Sciatic nerve (tissue), 2 donors: Measurements from ENCODE around the gene SIRT4. TPM values are rescaled to one million over a fixed set of nuclear protein-coding genes. Genes with fewer than 3 reads are reported as not detected.
"Not testable (repeated sequence)": the region's sequence is repeated elsewhere in the genome, so short reads cannot be mapped to it uniquely, and the experiment has no call there.

Experiments used
- ATAC-seq: fragments of 200-7000 bp; cut with Tn5 transposase; one replicate; pipeline ENCODE4 v1.9.1; 2020; ENCODE audit warnings: mild to moderate bottlenecking, moderate library complexity
- DNase-seq: peaks from one replicate; pipeline ENCODE4 v3.0.0-alpha.2; 2020; ENCODE audit warnings: low spot score
- intact Hi-C: fragments of 100-400 bp; cut with DNase I; formaldehyde crosslinking; loops from one replicate; pipeline ENCODE4 v1.14.2; 2022
- total RNA-seq: library from RNA; stranded (reverse); fragmentation: NEBNext Ultra II Directional; extraction: Animal tissue kit (Norgen Biotek cat#: 25700); gene quantifications from one replicate; pipeline ENCODE4 v1.2.1, GENCODE V29; 2021
- donor health status: DM: no; HTN: no; CAD: no.
- donor health status: DM: no; HTN: no; CAD: no.

SIRT4 gene
- total RNA-seq, 1 donor from 2014 or later, result 0.76 TPM

- intact Hi-C loops, result no loop called here
- DNase-seq (no peak), ATAC-seq (no peak)
Observed at GRCh38 chr12:120328228-120328627, 26.1 kb downstream of the SIRT4 start.

DNA sequence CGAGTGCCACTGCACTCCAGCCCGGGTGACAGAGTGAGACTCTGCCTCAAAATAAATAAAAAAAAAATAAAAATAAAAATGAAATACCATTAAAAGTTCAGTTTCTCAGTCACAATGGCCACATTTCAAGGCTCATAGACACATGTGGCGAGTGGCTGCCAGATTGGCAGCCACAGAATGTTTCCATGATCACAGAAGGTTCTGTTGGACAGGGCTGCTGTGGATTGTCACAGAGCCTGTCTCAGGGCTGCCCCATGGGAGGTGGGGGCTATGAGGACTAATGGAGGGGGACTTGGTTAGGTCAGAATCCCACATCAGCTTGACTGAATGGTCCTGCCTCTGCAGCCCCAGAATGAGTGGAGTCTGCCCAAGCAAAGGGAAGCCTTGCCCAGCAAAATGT lies 29.3 kb downstream of the SIRT4 start:
- DNase-seq (no peak), ATAC-seq (no peak)
- intact Hi-C loops, result no loop called here

GRCh38 chr12:120332041-120332440 lies 29.9 kb downstream of the SIRT4 start:
- intact Hi-C loops, result no loop called here
- DNase-seq (no peak), ATAC-seq (no peak)

GRCh38 chr12:120332523-120332922 lies 30.4 kb downstream of the SIRT4 start:
- DNase-seq, result no peak
- intact Hi-C loops, result no loop called here
- no peak for ATAC-seq

- intact Hi-C loops, ATAC-seq: not testable (repeated sequence)
- DNase-seq, result peak; percentile 69
Observed at GRCh38 chr12:120335447-120335846, 33.3 kb downstream of the SIRT4 start.

- DNase-seq, ATAC-seq, intact Hi-C loops: not testable (repeated sequence)
Observed at GRCh38 chr12:120336392-120336791, 34.3 kb downstream of the SIRT4 start.

GRCh38 chr12:120337730-120338129 lies 35.6 kb downstream of the SIRT4 start:
- ATAC-seq, result no peak
- no peak for DNase-seq
- intact Hi-C loops, result no loop called here

GRCh38 chr12:120339256-120339655 lies 37.1 kb downstream of the SIRT4 start:
- DNase-seq (no peak), ATAC-seq (no peak)
- intact Hi-C loops, result no loop called here

DNA sequence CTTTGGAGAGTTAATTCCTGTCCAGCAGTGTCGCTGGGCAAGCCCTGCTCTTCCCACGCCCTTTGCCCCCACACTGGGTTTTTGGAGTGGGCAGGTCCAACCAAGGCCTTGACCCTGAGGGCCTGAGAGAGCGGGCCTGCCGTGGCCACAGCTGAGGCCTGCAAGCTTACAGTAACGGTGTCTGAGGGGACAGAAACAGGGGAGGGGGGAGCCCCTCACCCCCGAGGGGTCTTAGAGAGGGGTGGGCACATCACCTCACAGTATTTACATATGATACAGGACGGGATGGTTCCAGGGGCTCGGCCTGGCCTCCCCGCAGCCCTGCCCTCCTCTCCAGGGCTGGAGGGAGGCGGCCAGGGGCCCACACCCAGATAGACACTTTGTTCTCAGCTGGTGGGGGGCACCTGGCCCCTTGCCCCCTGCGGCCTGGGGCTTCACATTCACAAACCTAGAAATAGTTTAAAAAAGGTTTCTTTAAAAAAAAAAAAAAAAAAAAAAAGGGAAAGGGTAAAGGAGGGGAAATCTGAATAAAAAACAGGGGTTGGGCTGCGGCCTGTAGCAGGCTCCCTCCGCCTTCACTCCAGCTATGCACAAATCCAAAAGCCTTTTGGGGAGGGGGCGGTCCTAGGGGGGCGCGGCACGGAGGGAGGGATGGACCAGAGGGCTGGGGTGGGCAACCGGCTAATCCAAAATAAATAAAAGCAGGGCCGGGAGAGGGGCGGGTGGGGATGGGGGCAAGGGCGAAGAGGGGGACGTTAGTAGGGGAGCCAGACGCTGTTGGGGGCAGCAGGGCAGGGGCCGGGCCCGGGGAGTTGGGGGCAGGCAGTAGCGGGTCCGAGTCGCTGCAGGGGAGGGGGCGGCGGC lies 40.3 kb downstream of the SIRT4 start:
- intact Hi-C loops, result no loop called here
- ATAC-seq (peak; percentile 68), DNase-seq (no peak)

GRCh38 chr12:120343039-120343537 lies 41.0 kb downstream of the SIRT4 start:
- DNase-seq, result no peak
- intact Hi-C loops, result no loop called here
- no peak for ATAC-seq

DNA sequence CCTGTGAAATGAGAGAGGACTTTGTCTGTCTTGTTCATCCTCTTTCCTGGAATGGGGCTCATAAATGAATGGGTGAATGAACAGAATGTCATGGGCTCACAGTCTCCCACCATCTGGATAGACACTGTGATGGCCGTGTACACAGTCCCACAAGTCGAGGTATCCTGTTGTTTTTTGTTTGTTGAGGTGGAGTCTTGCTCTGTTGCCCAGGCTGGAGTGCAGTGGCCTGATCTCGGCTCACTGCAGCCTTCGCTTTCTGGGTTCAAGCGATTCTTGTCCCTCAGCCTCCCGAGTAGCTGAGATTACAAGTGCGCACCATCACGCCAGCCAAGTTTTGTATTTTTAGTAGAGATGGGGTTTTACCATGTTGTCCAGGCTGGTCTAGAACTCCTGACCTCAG lies 41.6 kb downstream of the SIRT4 start:
- no peak for DNase-seq
- ATAC-seq, result no peak
- intact Hi-C loops, result no loop called here

- intact Hi-C loops, result no loop called here
- ATAC-seq (no peak), DNase-seq (no peak)
Observed at GRCh38 chr12:120346031-120346430, 43.9 kb downstream of the SIRT4 start.

- ATAC-seq (no peak), DNase-seq (no peak)
- intact Hi-C loops, result no loop called here
Observed at GRCh38 chr12:120346681-120347080, 44.6 kb downstream of the SIRT4 start.

GRCh38 chr12:120347766-120348165 lies 45.6 kb downstream of the SIRT4 start:
- intact Hi-C loops, result no loop called here
- ATAC-seq (no peak), DNase-seq (no peak)

GRCh38 chr12:120350576-120351350 lies 48.6 kb downstream of the SIRT4 start:
- intact Hi-C loops, result no loop called here
- peak; percentile 42 for ATAC-seq

DNA sequence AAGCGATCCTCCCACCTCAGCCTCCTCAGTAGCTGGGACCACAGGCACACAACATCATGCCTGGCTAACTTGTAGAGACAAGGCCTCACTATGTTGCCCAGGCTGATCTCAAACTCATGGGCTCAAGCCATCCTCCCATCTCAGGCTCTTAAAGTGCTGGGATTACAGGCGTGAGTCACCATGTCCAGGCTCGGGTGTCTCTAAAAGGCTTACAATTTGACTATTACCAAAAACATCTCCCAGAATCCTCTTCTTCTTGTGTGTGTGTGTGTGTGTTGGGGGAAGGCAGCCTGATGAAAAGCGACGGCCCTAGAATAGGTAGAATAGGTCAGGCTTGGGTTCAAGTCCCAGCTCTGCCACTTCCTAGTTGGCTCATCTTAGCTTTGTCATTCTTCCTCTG lies 50.0 kb downstream of the SIRT4 start:
- no peak for DNase-seq
- ATAC-seq, result no peak

More at GRCh38 chr12:120350576-120351350, 48.6 kb downstream of the SIRT4 start:
- DNase-seq, result no peak

DNA sequence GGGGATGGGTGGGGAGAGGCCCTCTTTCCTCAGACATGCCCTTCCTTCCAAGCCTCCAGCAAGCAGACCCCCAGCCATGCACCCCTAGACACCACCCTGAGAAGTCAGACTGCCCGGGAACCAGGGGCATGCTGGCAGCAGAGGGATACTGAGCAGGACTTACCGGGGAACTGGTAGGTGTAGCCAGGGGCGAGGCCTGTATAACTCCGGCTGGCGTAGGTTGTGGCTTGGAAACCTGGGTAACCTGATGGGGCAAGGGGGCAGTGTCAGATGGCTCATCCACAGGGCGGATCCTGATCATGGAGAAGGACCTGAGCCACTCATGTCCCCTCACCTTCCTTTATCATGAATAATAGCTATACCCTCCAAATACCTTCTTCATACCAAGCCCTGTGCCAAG lies 51.0 kb downstream of the SIRT4 start:
- intact Hi-C loops, result no loop called here
- ATAC-seq, result no peak
- no peak for DNase-seq

More for the DNA sequence above, 50.0 kb downstream of the SIRT4 start:
- intact Hi-C loops, result no loop called here

DNA sequence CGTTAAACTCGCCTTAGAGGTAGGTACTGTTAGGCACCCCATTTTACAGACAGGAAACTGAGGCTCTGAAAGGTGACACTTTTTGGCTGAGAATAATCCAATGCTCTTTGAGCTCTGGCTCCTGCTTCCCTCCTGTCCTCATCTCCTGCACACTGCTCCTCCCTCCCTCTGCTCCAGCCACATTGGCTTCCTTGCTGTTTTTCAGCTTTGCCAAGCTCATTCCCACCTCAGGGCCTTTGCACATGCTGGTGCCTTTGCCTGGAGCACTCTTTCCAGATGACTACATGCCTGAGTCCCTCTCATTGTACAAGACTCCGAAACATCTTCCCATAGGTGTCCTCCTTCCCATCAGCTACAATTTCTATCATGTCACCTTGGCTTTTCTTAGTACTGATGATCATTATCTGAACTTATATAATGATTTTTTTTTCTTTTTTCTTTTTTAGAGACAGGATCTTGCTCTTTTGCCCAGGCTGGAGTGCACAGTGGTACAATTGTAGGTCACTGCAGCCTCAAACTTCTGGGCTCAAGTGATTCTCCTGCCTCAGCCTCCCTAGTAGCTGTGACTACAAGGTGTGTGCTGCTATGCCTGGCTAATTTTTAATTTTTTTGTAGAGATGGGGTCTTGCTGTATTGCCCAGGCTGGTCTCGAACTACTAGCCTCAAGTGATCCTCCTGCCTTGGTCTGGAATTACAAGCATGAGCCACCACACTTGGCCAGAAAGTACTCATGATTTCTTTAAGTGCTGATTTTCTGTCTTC lies 51.6 kb downstream of the SIRT4 start:
- DNase-seq (no peak), ATAC-seq (no peak)
- intact Hi-C loops, result no loop called here

DNA sequence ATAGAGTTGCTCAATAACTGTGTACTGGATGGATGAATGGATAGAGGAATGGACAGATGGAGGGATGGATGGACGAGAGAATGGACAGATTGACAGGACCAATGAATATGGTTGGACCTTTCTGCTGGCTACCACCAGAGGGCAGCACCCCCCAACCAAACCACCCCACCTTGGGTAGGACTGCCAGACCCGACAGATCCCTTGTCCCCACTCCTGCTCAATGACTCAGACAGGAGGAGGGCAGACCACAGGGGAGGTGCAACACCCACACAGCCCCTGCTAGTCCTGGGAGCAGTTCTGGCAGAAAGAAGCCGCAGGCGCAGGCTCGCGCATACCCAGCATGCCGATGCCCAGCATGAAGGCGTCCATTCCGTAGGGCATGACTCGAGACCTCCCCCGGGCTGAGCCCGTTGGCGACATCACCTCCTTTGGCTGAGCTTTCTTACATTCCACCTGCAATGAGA lies 54.5 kb downstream of the SIRT4 start:
- peak; percentile 88 for ATAC-seq
- intact Hi-C loops, result loop anchor here (5.0 kb wide), 1 partner anchor 76 kb away; no protein-coding TSS in a partner anchor
- DNase-seq, result peak; percentile 87
